Activated CD4-positive, alpha-beta T cell treated with anti-CD3 and anti-CD28 coated beads, Interleukin-2, amount 50 U/mL, for 1 hour (primary cell): ENCODE results near the gene ATPAF1.
"Not testable (repeated sequence)": the region's sequence is repeated elsewhere in the genome, so short reads cannot be mapped to it uniquely, and the experiment has no call there.

Experiments used
- DNase-seq: peaks from one replicate; pipeline ENCODE4 v3.0.0-alpha.2; 2020

The ATPAF1 gene

GRCh38 chr1:46667782-46668760 lies at the start of gene ATPAF1:
Gene ATPAF1 (minus strand): TSS chr1:46668364. CDS start chr1:46668322, 42 bp downstream.
- DNase-seq, result peak; percentile 55

GRCh38 chr1:46717654-46718053 lies 49.5 kb upstream of the ATPAF1 start:
- DNase-seq, result no peak

DNA sequence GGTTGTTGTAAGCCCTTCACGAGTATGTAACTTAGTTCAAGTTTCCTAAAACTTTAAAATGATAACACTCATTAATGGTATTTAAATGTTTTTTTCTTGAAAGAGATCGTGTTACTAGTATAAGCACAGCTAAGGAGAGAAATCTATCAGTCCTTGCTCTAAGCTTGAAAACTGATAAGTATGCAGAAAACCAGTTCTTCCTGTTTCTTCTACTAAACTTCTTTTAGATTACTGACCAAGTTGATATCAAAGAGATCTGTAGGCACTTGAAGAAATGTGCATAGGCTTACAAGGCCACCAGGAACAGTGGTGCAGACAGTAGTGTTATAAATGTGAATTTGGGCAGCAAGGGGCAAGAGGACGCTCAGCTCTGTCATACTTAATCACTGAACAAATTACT lies 46.8 kb upstream of the ATPAF1 start:
- no peak for DNase-seq

DNA sequence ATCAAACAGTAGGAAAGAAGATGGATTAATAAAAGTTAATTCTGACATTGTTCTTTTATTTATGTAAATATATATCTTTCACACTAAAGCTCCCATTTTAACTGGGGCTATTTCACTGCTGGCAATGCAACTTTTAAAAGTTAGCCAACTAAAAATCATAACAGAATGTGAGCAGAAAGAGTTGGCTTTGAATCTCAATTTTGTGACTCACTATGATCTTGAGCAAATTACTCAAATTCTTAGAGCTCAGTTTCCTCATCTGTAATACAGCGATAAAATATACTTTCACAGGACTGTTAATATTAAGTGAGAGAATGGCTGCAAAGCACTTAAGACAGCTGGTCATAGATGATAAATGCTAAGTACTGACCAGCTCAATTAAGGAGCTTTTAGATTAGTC lies 40.0 kb upstream of the ATPAF1 start:
- no peak for DNase-seq

DNA sequence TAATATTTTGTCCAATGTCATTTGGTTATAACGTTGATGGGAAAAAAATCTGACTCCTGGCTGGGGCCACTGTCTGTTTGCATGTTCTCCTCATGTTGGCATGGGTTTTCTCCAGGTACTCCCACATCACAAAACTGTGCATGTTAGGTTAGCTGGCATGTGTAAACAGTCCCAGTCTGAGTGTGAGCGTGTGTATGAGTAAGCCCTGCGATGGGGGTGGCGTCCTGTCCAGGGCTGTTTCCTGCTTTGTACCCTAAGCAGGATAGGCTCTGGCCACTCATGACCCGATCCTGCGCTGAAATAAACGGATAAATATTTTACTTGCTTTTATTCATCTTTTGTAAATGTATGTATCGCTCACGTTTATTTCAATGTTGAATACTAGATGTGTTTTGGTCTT lies 37.2 kb upstream of the ATPAF1 start:
- no peak for DNase-seq

DNA sequence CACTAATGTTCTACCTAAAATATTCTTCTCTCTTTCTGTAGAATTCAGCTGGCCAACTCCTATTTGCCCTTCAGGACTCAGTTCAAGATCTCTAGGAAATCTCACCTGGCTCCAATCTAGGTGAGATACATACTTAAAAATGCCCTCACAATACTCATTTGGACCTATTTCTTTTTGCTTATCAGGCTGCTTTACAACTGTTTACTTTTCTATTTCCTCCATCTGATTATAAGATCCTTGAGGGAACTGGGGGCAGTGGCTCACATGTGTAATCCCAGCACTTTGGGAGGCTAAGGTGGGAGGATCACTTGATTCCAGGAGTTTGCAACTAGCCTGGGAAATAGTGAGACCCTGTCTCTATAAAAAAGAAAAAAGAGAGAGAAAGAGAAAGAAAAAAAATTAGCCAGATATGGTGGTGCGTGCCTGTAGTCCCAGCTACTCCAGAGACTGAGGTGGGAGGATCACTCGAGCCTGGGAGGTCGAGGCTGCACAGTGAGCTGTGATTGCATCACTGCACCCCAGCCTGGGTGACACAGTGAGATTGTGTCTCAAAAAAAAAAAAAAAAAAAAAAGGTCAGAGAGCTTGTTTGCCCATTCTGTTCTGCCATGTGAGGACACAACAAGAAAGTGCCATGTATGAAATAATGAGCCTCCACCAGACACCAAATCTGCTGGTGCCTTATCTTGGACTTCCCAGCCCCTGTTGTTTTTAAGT lies 35.9 kb upstream of the ATPAF1 start:
- no peak for DNase-seq

GRCh38 chr1:46699666-46700065 lies 31.5 kb upstream of the ATPAF1 start:
- DNase-seq, result no peak

- DNase-seq, result no peak
Measured at GRCh38 chr1:46697053-46697452, 28.9 kb upstream of the ATPAF1 start.

DNA sequence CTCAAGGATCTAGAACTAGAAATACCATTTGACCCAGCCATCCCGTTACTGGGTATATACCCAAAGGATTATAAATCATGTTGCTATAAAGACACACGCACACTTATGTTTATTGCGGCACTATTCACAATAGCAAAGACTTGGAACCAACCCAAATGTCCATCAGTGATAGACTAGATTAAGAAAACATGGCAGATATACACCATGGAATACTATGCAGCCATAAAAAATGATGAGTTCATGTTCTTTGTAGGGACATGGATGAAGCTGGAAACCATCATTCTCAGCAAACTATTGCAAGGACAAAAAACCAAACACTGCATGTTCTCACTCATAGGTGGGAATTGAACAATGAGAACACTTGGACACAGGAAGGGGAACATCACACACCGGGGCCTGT lies 26.5 kb upstream of the ATPAF1 start:
- not testable (repeated sequence) for DNase-seq

GRCh38 chr1:46692811-46693770 lies 24.9 kb upstream of the ATPAF1 start:
- no peak for DNase-seq

DNA sequence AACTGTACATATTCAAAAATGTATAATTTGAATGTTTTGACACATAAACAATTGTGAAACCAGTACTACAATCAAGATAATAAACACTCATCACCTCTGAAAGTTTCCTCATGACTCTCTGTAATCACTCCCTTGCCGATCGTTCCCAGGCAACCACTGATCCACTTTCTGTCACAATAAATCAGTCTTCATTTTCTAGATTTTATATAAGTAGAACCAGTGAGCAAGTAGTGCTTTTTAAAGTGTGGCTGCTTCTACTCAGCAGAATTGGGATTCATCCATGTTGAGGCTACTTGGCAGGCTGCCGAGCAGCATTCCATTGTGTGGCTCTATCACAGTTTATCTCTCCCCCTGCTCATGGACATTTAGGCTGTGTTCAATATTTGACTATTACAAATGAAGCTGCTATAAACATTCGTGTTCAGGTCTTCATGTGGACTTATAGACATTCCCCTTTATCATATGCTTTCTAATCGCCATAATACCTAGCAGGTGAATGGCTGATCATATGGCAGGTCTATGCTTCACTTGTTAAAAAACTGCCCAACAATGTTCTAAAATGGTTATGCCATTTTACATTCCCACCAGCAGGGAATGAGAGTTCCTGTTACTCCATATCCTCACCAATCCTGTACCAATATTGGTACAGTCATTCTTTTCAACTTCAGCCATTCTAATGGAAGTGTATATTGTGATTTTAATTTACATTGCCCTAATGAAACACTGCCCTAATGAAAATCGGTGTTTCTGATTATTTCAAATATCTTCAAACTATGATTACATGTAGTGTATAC lies 24.0 kb upstream of the ATPAF1 start:
- DNase-seq, result no peak

DNA sequence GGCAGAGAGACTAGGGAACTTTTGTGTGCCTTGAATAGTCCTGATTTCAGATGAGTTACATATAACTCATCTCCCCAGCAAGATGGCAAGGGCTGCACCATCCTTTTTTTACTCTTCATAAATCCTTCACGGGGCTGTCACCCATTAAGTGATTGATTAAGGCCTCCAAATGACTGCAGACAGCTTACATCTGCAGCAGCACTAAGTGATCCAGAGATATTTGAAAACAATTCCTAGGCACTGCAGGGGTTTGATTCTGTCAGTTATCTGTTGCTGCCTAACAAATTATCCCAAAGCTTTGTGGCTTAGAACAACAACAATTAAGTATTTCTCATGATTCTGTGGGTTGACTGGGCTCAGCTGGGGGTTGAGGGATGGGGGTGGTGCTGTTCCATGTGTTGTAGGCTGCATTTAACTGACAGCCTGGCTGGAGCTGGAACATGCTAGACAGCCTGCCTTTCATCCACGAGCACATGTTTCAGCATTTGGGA lies 22.8 kb upstream of the ATPAF1 start:
- DNase-seq, result no peak

GRCh38 chr1:46689897-46690296 lies 21.7 kb upstream of the ATPAF1 start:
- DNase-seq, result no peak

- no peak for DNase-seq
Measured at GRCh38 chr1:46689356-46689755, 21.2 kb upstream of the ATPAF1 start.

- no peak for DNase-seq
Measured at GRCh38 chr1:46687921-46688509, 19.9 kb upstream of the ATPAF1 start.

DNA sequence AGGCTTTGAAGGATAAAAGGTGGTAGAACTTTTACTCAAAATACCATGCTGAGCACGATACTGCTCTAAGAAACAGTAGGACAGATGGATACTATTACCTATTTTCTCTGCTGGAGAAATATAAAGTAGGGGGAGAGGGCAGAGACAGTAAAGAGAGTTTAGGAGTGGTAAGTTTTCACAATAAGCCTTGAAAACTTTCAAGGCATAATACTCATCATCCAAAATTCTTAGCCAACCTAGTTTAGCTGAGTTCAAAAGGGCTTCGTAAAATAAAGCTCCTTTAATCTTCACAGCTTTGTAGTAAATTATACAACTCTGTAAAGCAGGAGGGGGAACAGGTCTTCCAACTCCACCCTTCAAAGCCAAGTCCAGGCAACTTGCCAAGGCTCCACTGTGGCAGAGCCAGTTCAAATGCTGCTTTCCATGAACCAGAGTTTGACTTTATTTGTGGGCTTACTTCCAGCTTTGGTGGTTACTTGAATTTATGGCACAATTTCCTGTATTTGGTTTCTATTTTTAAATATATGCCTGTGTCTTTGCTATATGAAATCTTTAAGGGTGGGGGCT lies 19.0 kb upstream of the ATPAF1 start:
- DNase-seq, result no peak

DNA sequence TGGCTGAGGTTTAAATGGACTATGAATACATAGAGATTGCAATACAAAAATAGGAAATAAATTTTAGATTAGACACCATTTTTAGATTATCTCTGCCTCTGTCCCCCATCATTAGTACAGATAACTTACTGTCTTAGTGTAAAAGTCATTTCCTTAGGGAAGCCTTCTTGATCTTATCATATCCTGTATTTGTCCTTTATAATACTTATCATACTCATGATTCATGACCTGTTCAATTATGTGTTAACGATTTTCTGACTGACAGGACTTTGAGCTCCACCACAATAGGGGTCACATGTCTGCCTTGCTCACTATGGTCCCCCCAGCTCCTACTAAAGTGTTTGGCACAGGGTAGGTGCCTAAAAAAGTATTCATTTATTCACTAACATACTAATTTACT lies 18.1 kb upstream of the ATPAF1 start:
- DNase-seq, result no peak

GRCh38 chr1:46684670-46685069 lies 16.5 kb upstream of the ATPAF1 start:
- no peak for DNase-seq

- DNase-seq, result no peak
Measured at GRCh38 chr1:46682064-46682463, 13.9 kb upstream of the ATPAF1 start.

DNA sequence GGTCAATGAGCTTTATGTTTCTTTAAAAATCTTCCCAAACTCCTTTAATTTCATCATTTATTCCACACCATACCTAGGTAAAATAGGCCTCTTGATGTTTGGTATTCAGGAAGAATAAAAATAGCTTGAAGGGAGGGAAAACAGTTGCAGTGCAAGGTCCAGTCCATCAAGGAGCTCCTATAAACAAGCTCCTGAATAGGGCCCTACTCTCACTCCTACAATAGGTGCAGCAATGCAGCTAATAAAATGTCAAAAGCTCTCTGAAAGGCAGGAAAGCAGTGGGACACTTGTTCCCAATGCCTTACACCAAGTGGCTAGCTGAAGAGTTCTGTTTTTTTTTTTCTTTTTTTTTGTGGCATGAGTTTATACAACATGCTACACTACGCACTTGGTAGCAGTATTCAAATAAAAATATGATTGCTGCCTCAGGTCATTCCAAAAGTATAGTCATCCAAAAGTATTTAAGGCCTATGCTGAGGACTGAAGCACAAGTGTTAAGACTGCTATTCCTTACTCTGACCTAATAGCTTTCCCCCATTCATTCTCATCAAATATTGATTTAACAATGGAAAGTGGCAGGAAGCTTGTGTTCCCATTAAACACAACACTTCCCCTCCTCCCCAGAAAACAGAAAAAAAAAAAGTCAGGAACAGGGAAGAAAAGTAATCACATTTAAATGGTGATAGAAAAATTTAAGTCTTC lies 13.3 kb upstream of the ATPAF1 start:
- no peak for DNase-seq
